DOHH2 (cell line): ENCODE results near the gene FYB1.

Experiments
- EZH2phosphoT487 ChIP-seq: fragments of 200-600 bp; sonication (generic); IDR thresholded peaks from 2 replicates; pipeline ENCODE4 v1.6.1; 2017; ENCODE audit warnings: borderline replicate concordance, mild to moderate bottlenecking, antibody characterized with exemption, low read length, moderate library complexity, mixed read lengths
- TF ChIP-seq, protein P1 (sequence below): fragments of 200-600 bp; sonication (generic); IDR thresholded peaks from one replicate; pipeline ENCODE4 v1.5.1; 2014; ENCODE audit warnings: antibody characterized with exemption, mild to moderate bottlenecking, low read depth, low read length; ENCODE audit not compliant: poor library complexity, severe bottlenecking

DNA sequence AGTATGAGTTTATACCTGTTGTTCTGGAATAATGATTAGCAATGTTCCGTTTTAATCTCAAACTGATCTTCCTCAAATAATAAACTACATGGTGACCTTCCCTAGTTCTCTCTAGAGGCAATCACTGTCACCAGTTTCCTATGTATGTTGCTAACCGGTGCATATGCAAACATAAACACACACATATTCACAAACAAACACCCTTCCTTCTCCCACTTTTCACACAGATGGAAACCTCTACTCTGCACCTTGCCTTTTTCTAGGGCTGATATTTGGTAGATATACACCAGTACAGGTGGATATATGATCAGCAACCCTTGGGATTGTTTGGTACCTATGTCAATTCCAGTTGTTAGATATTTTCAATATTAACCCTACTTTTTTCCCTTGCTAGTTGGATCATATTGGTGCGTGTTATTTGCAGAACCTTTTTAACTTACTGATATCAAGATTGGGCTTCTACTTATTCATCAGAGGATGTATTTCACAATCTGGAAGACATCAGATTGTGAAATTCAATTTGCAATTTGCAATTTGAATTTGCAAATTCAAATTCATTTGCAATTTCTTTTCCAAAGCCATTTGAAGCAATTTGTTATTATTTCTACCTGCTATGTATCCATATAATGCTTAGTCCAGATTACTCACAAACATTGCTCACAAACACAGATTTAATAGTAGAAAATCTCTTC lies 12.6 kb downstream of the FYB1 start:
- TF ChIP-seq, protein P1, sequence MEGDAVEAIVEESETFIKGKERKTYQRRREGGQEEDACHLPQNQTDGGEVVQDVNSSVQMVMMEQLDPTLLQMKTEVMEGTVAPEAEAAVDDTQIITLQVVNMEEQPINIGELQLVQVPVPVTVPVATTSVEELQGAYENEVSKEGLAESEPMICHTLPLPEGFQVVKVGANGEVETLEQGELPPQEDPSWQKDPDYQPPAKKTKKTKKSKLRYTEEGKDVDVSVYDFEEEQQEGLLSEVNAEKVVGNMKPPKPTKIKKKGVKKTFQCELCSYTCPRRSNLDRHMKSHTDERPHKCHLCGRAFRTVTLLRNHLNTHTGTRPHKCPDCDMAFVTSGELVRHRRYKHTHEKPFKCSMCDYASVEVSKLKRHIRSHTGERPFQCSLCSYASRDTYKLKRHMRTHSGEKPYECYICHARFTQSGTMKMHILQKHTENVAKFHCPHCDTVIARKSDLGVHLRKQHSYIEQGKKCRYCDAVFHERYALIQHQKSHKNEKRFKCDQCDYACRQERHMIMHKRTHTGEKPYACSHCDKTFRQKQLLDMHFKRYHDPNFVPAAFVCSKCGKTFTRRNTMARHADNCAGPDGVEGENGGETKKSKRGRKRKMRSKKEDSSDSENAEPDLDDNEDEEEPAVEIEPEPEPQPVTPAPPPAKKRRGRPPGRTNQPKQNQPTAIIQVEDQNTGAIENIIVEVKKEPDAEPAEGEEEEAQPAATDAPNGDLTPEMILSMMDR, result no peak
- TF ChIP-seq EZH2phosphoT487, result no peak
